Mucosa of descending colon (tissue), 3 donors: ENCODE measurements around the gene NSMF. TPM values are rescaled to one million over a fixed set of nuclear protein-coding genes. Genes with fewer than 3 reads are reported as not detected.
A peak's percentile ranks its signal among the peaks of the same experiment; 100 is the strongest.

Source experiments
- ATAC-seq: fragments of 200-7000 bp; cut with Tn5 transposase; one replicate; pipeline ENCODE4 v1.9.1; 2020; ENCODE audit warnings: mild to moderate bottlenecking, moderate library complexity
- DNase-seq, 3 donors: peaks; one replicate each; pipeline ENCODE4 v3.0.0-alpha.2; 2020
- H3K36me3 ChIP-seq: fragments of 200-600 bp; one replicate; pipeline ENCODE4 v1.8.0; 2021; ENCODE audit warnings: low read depth, mild to moderate bottlenecking
- H3K4me1 ChIP-seq: fragments of 200-600 bp; one replicate; pipeline ENCODE4 v1.8.0; 2021; ENCODE audit warnings: low read depth, mild to moderate bottlenecking
- H3K4me3 ChIP-seq: fragments of 200-600 bp; one replicate; pipeline ENCODE4 v1.8.0; 2021; ENCODE audit warnings: mild to moderate bottlenecking
- H3K9me3 ChIP-seq: fragments of 200-600 bp; one replicate; pipeline ENCODE4 v1.8.0; 2021; ENCODE audit warnings: mild to moderate bottlenecking
- intact Hi-C, 2 donors: fragments of 100-400 bp; cut with DNase I in 1 of 2; cut with micrococcal nuclease in 1 of 2; formaldehyde crosslinking; loops; one replicate each; pipeline versions ENCODE4 v1.11.0 to v1.11.1; 2022; cut with DNase I, micrococcal nuclease
- total RNA-seq, 3 donors: library from RNA; stranded (reverse); fragmentation: NEBNext Ultra II Directional in 2 of 3; extraction: Animal tissue kit (Norgen Biotek cat#: 25700) in 2 of 3; gene quantifications; one replicate each; pipeline versions ENCODE4 v1.2.1 to v1.2.4, GENCODE V29; 2021 to 2023
- TF ChIP-seq, protein P1 (sequence below): fragments of 200-600 bp; IDR thresholded peaks from one replicate; pipeline ENCODE4 v1.8.0; 2022; ENCODE audit warnings: antibody characterized with exemption, mild to moderate bottlenecking
- donor health status: DM: no; HTN: no; CAD: no; lungs with moderate emphysema.
- donor health status: DM: no; HTN: no; CAD: no.
- donor health status: DM: no; HTN: yes; CAD: no.

NSMF gene
- total RNA-seq, 3 donors from 2014 or later, result 30.1 to 48.0 (median 43.4) TPM

DNA sequence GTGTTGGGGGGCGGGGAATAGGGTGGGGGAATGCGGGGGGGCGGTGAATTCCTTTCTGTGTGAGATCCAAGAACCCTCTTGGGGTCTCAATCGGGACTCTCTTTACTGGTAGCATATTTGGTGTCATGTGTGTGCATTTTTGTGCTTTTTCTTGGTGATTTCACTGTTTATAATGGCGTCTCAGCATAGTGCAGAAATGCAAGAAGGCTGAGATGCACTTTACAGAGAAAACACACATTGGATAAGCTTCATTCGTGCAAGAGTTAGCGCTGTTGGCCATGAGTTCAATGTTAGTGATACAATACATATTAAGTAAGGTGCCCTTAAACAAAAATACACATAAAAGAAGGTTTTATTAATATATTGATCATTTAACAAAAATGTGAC is 17.2 kb downstream of the NSMF start:
- TF ChIP-seq, protein P1, sequence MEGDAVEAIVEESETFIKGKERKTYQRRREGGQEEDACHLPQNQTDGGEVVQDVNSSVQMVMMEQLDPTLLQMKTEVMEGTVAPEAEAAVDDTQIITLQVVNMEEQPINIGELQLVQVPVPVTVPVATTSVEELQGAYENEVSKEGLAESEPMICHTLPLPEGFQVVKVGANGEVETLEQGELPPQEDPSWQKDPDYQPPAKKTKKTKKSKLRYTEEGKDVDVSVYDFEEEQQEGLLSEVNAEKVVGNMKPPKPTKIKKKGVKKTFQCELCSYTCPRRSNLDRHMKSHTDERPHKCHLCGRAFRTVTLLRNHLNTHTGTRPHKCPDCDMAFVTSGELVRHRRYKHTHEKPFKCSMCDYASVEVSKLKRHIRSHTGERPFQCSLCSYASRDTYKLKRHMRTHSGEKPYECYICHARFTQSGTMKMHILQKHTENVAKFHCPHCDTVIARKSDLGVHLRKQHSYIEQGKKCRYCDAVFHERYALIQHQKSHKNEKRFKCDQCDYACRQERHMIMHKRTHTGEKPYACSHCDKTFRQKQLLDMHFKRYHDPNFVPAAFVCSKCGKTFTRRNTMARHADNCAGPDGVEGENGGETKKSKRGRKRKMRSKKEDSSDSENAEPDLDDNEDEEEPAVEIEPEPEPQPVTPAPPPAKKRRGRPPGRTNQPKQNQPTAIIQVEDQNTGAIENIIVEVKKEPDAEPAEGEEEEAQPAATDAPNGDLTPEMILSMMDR, result no peak
- no peak overlapping the region for H3K4me3 ChIP-seq
- no peak for DNase-seq
- H3K9me3 ChIP-seq, result no peaks in the 10 kb centered on the region
- no peak for ATAC-seq
- intact Hi-C loops, result no loop called here
- H3K36me3 ChIP-seq, result no peaks in the 10 kb centered on the region
- peaks cover 25% of the 10 kb centered on the region for H3K4me1 ChIP-seq

DNA sequence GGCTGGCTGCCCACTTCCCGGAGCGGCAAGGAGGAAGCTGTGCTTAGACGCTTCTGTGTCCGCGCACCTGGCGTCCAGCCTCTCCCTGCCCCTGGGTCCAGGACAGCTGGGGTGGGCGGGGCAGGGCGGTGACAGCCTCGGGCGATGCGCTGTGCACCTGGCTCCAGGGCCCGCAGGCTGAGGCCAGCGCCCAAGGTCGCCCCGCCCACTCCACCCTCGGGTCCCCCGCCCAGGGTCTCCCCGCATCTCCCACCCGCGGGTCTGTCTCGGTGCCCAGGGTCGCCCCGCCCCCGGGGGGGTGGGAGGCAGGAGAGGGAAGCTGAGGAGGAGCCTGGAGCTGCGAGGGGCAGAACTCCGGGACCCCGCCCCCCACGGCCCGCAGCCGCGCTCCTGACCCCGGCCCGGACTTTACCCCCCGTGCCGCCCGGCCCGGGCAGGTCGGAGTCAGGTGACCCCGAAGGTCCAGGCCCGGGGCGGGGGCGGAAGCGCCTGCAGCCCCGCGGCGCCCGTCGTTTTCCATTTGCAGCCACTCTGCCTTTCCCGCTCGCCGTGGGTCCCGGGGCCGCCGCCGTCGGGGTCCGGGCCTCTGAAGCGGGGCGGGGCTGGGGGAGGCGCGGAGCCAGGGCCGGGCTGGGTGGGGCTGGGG is 17.7 kb downstream of the NSMF start, which contains the start of gene ENTPD8:
Gene ENTPD8, minus strand, starts transcription at position 69 of the 646 bp plus-strand sequence. CDS start 3,072 bp downstream, outside the sequence.
- Histone ChIP-seq H3K36me3 (no peaks in the 10 kb centered on the region), H3K9me3 (no peaks in the 10 kb centered on the region), H3K4me3 (no peak within 1 kb of the TSS), H3K4me1 (peaks cover 29% of the 10 kb centered on the region)
- TF ChIP-seq, protein P1, result no peak
- DNase-seq, result peak; percentile 89 to 93 (median 91)
- peak; percentile 83 for ATAC-seq
- intact Hi-C loops, result no loop called here

DNA sequence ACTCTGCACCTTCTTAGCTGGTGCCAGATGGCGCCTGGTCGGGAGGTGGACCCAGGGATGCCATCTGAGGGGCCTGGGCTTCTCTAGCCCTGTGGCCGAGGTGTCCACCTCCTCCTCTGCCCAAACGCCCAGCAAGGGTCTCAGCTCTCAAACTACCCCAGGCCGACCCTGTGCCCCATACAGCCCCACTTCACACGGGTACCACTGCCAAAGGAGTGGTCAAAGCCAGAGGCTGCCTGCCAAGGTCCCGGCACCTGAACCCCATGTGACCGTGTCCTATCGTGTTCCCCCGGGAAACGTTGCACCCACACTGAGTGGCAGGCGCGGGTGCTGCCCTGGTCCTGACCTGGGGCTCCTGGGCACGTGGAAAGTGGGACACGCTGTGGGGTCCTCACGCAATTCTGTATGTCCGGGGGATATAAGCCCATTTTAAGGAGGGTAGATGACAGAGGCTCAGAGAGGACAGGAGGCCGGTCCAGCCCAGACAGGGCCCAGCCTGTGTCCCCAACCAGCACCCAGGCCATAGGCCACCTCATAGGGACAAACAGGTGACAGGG is 19.9 kb downstream of the NSMF start:
- intact Hi-C loops, result no loop called here
- no peak overlapping the region for H3K4me3 ChIP-seq

DNA sequence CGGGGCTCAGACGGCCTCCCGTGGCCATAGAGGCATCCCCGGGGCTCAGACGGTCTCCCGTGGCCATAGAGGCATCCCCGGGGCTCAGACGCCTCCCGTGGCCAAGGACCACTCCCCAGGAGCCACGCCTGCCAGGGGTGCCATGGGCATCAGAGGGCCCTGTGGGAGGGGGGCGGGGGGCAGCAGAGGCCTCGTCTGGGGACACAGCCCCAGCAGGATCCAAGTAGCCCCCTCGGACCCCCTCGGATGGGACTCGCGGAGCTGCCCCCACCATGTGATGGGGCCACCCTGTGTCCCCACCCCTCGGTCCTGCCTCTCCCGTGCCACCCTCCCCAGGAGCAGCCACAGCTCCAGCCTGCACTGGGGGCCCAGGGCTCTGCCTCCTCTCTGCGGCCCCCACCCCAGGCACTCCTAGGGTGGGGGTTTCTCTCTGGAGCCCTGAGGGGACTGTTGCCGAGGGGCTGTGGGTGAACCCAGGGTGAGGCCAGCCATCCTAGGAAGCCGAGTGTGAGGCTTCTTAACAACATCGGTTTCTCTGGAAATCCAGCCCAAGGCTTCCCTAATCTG is 20.5 kb downstream of the NSMF start:
- peak in 2 of 3 donors; percentile 31 to 51 for DNase-seq
- Histone ChIP-seq H3K4me3 (no peak overlapping the region), H3K4me1 (peaks cover 34% of the 10 kb centered on the region), H3K9me3 (no peaks in the 10 kb centered on the region), H3K36me3 (no peaks in the 10 kb centered on the region)
- no peak for ATAC-seq
- TF ChIP-seq, protein P1, result no peak
- intact Hi-C loops, result no loop called here

More for the DNA sequence above, 19.9 kb downstream of the NSMF start:
- DNase-seq (peak in 2 of 3 donors; percentile 36 to 47), ATAC-seq (no peak)
- TF ChIP-seq, protein P1, result no peak
- Histone ChIP-seq H3K36me3 (no peaks in the 10 kb centered on the region), H3K4me1 (peaks cover 34% of the 10 kb centered on the region), H3K9me3 (no peaks in the 10 kb centered on the region)

DNA sequence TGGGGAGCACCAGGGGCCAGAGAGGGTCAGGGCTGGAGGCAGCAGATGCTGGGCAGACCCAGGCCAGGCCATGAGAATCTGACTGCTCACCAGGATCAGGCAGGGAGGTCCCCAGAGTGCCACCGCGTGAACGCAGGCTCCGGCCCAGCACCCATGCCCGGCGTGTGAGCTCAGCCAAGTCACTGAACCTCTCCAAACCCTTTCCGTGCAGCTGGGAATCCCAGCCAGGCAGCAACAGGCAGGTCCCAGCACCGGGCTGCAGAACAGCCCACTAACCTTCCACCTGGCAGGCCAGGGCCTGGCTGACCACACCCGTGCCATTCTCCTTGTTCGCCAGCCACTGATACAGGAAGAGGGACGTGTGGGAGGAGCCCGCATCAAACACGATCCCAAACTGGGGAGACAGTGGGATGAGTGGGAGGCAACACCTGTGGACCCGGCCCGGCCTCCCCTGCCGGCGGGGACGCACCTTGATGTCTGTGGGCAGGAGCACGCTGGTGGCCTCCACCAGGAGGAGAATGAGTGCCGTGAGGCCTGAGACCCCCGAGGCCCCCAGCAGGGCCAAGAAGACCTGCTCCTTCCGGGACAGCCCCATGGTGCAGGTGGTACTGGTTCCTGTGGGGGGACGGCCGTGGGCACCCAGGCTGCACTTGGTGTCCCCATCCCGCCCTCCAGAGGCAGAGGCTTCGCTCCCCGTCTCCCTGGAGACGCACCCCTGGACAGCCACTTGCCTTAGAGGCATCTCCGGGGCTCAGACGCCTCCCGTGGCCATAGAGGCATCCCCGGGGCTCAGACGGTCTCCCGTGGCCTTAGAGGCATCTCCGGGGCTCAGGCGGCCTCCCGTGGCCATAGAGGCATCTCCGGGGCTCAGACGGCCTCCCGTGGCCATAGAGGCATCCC is 21.2 kb downstream of the NSMF start:
- ATAC-seq (peak; percentile 34), DNase-seq (peak in 2 of 3 donors; percentile 66 to 69)
- no peaks in the 10 kb centered on the region for H3K9me3 ChIP-seq
- intact Hi-C loops, result no loop called here
- TF ChIP-seq, protein P1, result no peak
- H3K36me3 ChIP-seq, result no peaks in the 10 kb centered on the region
- H3K4me3 ChIP-seq, result no peak overlapping the region
- peaks cover 34% of the 10 kb centered on the region for H3K4me1 ChIP-seq
